Caki2 (cell line): Measurements from ENCODE around the gene TXNL4B. TPM values are rescaled to one million over a fixed set of nuclear protein-coding genes. Genes with fewer than 3 reads are reported as not detected.

Experiments used
- DNase-seq: peaks from one replicate; pipeline ENCODE4 v3.0.0-alpha.2; 2015; ENCODE audit warnings: low read depth
- in situ Hi-C: cut with HindIII; loops from 2 replicates; pipeline ENCODE4 v1.10.0; 2016; ENCODE audit warnings: low sequenced_read_pairs, low pct_unique_long_range_greater_than_20kb, mixed read lengths
- total RNA-seq: library from RNA; depleted of rRNA; stranded (reverse); fragments of >200 nt; shearing (Covaris generic); gene quantifications from 2 replicates; pipeline ENCODE4 v1.2.3, GENCODE V29; 2014; ENCODE audit warnings: low replicate concordance

TXNL4B gene
- total RNA-seq, 1 experiment from 2014 or later: 12.9 TPM

GRCh38 chr16:72120026-72120425, 26.6 kb upstream of the TXNL4B start:
- no peak for DNase-seq
- in situ Hi-C loops: no loop called here

GRCh38 chr16:72113616-72113945, 20.2 kb upstream of the TXNL4B start:
- no peak for DNase-seq
- in situ Hi-C loops: no loop called here

- DNase-seq: no peak
- in situ Hi-C loops: no loop called here
Observed at GRCh38 chr16:72112906-72113615, 19.6 kb upstream of the TXNL4B start.

- in situ Hi-C loops: no loop called here
- no peak for DNase-seq
Observed at GRCh38 chr16:72112452-72112792, 19.0 kb upstream of the TXNL4B start.

- in situ Hi-C loops: no loop called here
- peak; percentile 13 for DNase-seq
Observed at GRCh38 chr16:72111657-72112451, 18.4 kb upstream of the TXNL4B start.

GRCh38 chr16:72110662-72111615, 17.5 kb upstream of the TXNL4B start:
- in situ Hi-C loops: no loop called here
- no peak for DNase-seq

- in situ Hi-C loops: no loop called here
Observed at GRCh38 chr16:72109966-72110530, 16.6 kb upstream of the TXNL4B start.

DNA sequence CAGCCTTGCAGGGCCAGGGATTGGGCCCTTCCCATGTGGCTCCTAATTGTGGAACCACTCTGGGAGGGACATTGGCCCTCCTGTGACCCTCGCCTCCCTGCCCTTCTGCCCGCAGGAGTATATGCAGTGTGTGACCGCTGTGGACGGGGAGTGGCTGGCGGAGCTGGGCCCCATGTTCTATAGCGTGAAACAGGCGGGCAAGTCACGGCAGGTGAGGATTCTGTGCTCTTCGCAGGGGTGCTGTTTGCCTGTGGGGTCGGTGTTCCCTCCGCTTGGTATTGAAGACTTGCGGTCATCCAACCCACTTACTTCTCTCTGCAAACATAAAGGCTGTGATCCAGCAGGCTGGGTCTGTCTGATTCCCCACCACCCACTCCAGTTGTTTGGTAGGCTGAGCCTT, 15.9 kb upstream of the TXNL4B start:
- DNase-seq: no peak
- in situ Hi-C loops: no loop called here

More at GRCh38 chr16:72109966-72110530, 16.6 kb upstream of the TXNL4B start:
- DNase-seq: no peak

- no peak for DNase-seq
- in situ Hi-C loops: no loop called here
Observed at GRCh38 chr16:72108353-72109102, 15.1 kb upstream of the TXNL4B start.

DNA sequence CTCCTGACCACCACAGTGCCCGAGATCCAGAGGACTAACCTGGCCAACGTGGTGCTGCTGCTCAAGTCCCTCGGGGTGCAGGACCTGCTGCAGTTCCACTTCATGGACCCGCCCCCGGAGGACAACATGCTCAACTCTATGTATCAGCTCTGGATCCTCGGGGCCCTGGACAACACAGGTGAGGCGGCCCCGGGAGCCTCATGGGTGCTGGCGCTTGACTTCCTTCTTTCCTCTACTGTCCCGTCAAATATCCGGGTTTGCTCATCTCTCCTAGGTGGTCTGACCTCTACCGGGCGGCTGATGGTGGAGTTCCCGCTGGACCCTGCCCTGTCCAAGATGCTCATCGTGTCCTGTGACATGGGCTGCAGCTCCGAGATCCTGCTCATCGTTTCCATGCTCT, 14.0 kb upstream of the TXNL4B start:
- in situ Hi-C loops: no loop called here
- DNase-seq: no peak

DNA sequence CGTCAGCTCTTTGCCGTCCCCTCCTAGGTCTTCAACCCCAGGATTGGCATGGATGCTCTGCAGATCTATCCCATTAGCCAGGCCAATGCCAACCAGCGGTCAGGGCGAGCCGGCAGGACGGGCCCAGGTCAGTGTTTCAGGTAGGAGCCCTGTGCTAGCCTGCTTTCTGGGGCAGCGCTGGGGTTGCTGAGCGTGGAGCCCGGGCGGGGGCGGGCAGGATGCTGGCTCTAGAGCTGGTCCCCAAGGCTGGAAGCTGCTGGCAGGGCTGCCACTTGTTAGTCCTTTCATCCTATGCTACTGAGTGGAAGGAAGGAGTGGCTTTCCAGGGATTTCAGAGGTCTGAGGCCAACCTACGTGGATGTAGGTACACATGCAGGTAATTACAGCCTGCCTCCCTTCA, 12.6 kb upstream of the TXNL4B start:
- in situ Hi-C loops: no loop called here
- DNase-seq: no peak

DNA sequence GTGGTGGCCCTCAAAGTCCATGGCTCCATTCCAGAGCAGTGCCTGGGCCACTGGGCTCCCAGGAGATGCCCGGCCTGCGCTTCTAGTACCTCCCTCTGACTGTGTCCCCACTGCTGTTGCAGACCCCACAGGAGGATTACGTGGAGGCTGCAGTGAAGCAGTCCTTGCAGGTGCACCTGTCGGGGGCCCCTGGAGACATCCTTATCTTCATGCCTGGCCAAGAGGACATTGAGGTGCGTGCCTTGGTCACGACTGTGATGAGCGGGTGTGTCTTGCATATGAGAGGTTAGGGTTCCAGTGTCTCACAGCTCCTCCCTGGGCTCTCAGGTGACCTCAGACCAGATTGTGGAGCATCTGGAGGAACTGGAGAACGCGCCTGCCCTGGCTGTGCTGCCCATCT, 11.5 kb upstream of the TXNL4B start:
- DNase-seq: no peak
- in situ Hi-C loops: no loop called here

DNA sequence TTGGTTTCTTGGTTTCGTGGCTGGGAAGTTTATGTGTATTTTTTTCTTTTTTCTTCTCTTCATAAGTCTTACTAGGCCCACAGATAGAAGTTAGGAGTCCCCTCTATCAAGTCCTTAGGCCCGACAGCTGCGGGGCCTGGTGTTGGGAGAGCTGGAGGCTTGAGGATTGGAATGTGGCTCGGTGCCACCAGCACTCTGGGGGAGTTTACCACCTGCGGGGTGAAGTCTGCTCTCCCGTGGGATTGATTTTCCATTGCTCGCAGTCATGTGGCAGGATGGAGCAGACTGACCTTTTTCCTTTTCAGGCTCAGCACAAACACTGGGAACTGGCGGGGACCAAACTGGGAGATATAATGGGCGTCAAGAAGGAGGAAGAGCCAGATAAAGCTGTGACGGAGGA, 7.8 kb upstream of the TXNL4B start:
- DNase-seq: no peak
- in situ Hi-C loops: no loop called here

GRCh38 chr16:72099377-72099818, 6.0 kb upstream of the TXNL4B start:
- in situ Hi-C loops: no loop called here
- DNase-seq: peak; percentile 30

DNA sequence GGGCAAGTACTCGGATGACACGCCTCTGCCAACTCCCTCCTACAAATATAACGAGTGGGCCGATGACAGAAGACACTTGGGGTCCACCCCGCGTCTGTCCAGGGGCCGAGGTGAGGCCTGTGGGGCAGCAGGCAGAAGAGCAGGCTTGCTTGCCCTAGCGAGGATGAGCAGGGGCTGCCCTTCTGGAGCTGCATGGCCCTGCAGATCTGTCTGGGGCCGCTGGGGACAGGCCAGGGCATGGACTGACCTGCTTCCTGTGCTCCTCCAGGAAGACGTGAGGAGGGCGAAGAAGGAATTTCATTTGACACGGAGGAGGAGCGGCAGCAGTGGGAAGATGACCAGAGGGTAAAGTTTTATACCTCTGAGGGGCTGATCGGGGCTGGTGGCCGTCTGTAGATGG, 5.5 kb upstream of the TXNL4B start:
- in situ Hi-C loops: no loop called here
- no peak for DNase-seq

GRCh38 chr16:72094266-72094610, 818 bp upstream of the TXNL4B start:
- in situ Hi-C loops: no loop called here
- no peak for DNase-seq

DNA sequence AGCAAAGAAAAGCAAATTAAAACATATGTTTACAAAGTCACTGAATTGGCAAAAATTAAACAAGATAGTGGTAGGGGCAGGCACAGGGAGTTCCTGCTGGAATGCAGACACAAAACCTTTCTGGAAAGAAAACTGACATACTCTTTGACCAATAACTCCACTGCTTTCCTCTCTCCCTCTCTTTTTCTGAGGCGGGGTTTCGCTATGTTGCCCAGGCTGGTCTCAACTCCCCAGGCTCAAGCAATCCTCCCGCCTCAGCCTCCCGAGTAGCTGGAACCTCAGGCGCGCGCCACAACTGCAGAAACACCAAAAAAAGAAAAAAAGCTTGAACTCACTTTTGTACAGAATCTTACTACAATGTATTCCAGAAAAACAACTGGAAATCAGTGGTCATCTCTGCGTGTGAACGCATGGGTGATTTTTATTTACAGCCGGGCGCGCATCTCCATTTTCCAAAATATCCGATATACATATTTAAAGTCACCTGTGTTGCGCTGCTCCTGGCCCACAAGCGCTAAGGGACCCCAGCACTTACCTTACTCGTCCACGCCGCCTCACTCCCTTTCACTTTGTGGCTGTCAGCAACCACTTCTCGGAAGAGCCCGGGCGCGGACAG, 480 bp downstream of the TXNL4B start:
- in situ Hi-C loops: no loop called here
- peak; percentile 40 for DNase-seq

GRCh38 chr16:72091217-72091616, 2.2 kb downstream of the TXNL4B start:
- no peak for DNase-seq
- in situ Hi-C loops: no loop called here
